GM12878 (cell line): ENCODE data around the gene HSPBAP1. TPM values are rescaled to one million over a fixed set of nuclear protein-coding genes. Genes with fewer than 3 reads are reported as not detected.

Experiments used
- ATAC-seq: fragments of 200-7000 bp; cut with Tn5 transposase; 3 replicates; pipeline ENCODE4 v1.9.1; 2020; ENCODE audit warnings: mild to moderate bottlenecking, moderate library complexity
- BruUV-seq: library from RNA; stranded (reverse); fragments of 400-500 nt; replicated peaks from 2 replicates; lab custom pipeline; 2021; lab: Mats Ljungman, UMichigan
- CTCF ChIA-PET: fragments of 300-600 bp; sonication (Branson Sonifier 250); formaldehyde crosslinking; extraction: SDS; loops from one replicate; lab custom pipeline; 2021; ENCODE audit warnings: inconsistent platforms; lab: Yijun Ruan, JAX
- POLR2A ChIA-PET: fragments of 350-600 bp; formaldehyde crosslinking; extraction: SDS; loops from one replicate; lab custom pipeline; 2021; ENCODE audit warnings: inconsistent platforms; lab: Charles Lee
- RAD21 ChIA-PET: fragments of 300-600 bp; sonication (Branson Sonifier 250); formaldehyde crosslinking; loops from one replicate; lab custom pipeline; 2023; ENCODE audit warnings: antibody characterized with exemption; ENCODE audit not compliant: unreplicated experiment; lab: Charles Lee
- SMC1A ChIA-PET: fragments of 300-600 bp; sonication (Branson Sonifier 250); formaldehyde crosslinking; loops from one replicate; lab custom pipeline; 2023; ENCODE audit not compliant: unreplicated experiment, uncharacterized antibody; lab: Charles Lee
- DNase-seq: peaks from one replicate; pipeline ENCODE4 v3.0.0-alpha.2; 2011; ENCODE audit warnings: low read depth, low spot score
- FAIRE-seq: peaks from 3 replicates; lab custom pipeline; 2011; peaks lifted over from hg19 to GRCh38; lab: Jason Lieb, UNC
- H2AFZ ChIP-seq: 2 replicates; pipeline ENCODE4 v1.6.0; 2011; ENCODE audit warnings: low read depth, low read length, control low read depth; ENCODE audit not compliant: control insufficient read depth
- H3K27ac ChIP-seq: 2 replicates; pipeline ENCODE4 v1.5.1; 2011; ENCODE audit warnings: control low read depth; ENCODE audit not compliant: control insufficient read depth, insufficient read depth
- H3K27me3 ChIP-seq, 2 experiments: replicated peaks in 1 of 2; 2 replicates each; pipeline versions ENCODE4 v1.6.0 to v1.6.1; 2011; ENCODE audit warnings: low read length in 1 of 2; ENCODE audit not compliant: control insufficient read depth in 2 of 2, insufficient read depth in 2 of 2
- H3K36me3 ChIP-seq, 2 experiments: 2 replicates each; pipeline ENCODE4 v1.5.1; 2011; ENCODE audit warnings: low read length in 1 of 2; ENCODE audit not compliant: control insufficient read depth in 2 of 2, insufficient read depth in 2 of 2
- H3K4me1 ChIP-seq: 2 replicates; pipeline ENCODE4 v1.6.1; 2011; ENCODE audit warnings: mild to moderate bottlenecking, low read length, moderate library complexity, mixed read lengths; ENCODE audit not compliant: control insufficient read depth, insufficient read depth
- H3K4me2 ChIP-seq: 2 replicates; pipeline ENCODE4 v1.6.0; 2011; ENCODE audit warnings: control low read depth; ENCODE audit not compliant: control insufficient read depth, insufficient read depth
- H3K4me3 ChIP-seq: fragments of 200-600 bp; sonication (generic); 2 replicates; pipeline ENCODE4 v1.5.1; 2016
- H3K79me2 ChIP-seq: 2 replicates; pipeline ENCODE4 v1.6.0; 2011; ENCODE audit warnings: low read length; ENCODE audit not compliant: control insufficient read depth, insufficient read depth
- H3K9ac ChIP-seq: 2 replicates; pipeline ENCODE4 v1.8.0; 2011; ENCODE audit warnings: low read length, control low read depth, mixed read lengths; ENCODE audit not compliant: control insufficient read depth, insufficient read depth
- H3K9me3 ChIP-seq: replicated peaks from 3 replicates; pipeline ENCODE4 v1.5.1; 2011; ENCODE audit warnings: mild to moderate bottlenecking, low read length; ENCODE audit not compliant: control insufficient read depth, insufficient read depth
- H4K20me1 ChIP-seq: 2 replicates; pipeline ENCODE4 v1.6.0; 2011; ENCODE audit not compliant: control insufficient read depth, insufficient read depth
- ATF7 ChIP-seq: fragments of 450-650 bp; IDR thresholded peaks from 2 replicates; pipeline ENCODE4 v1.6.1; 2016; ENCODE audit warnings: low read depth, mild to moderate bottlenecking
- CREM ChIP-seq: IDR thresholded peaks from 2 replicates; pipeline ENCODE4 v1.6.1; 2014; ENCODE audit warnings: antibody characterized with exemption, low read depth
- CTCF ChIP-seq, 3 experiments: IDR thresholded peaks in 2 of 3; conservative IDR thresholded peaks in 1 of 3; 2 replicates each; pipeline ENCODE4 v1.5.1; 2011; ENCODE audit warnings: low read depth in 3 of 3, low read length in 3 of 3, mild to moderate bottlenecking in 3 of 3, control low read depth in 2 of 3, moderate library complexity in 2 of 3, inconsistent platforms in 1 of 3, mixed read lengths in 1 of 3; ENCODE audit not compliant: control insufficient read depth in 2 of 3, insufficient read depth in 1 of 3; ENCODE audit errors: extremely low read depth in 1 of 3
- IRF3 ChIP-seq: fragments of 450-650 bp; IDR thresholded peaks from 2 replicates; pipeline ENCODE4 v1.6.1; 2014; ENCODE audit warnings: mild to moderate bottlenecking
- JUNB ChIP-seq: IDR thresholded peaks from 2 replicates; pipeline ENCODE4 v1.6.1; 2016; ENCODE audit warnings: antibody characterized with exemption, mild to moderate bottlenecking
- KAT2A ChIP-seq: conservative IDR thresholded peaks from 2 replicates; pipeline ENCODE4 v1.6.1; 2011; ENCODE audit warnings: low read depth, low read length; ENCODE audit not compliant: control insufficient read depth
- MYC ChIP-seq: IDR thresholded peaks from 2 replicates; pipeline ENCODE4 v1.6.1; 2011; ENCODE audit warnings: mild to moderate bottlenecking, low read length, moderate library complexity, inconsistent platforms; ENCODE audit not compliant: insufficient read depth, insufficient replicate concordance, insufficient read length, severe bottlenecking
- NR2C2 ChIP-seq: IDR thresholded peaks from 2 replicates; pipeline ENCODE4 v1.6.1; 2011; ENCODE audit warnings: borderline replicate concordance, low read depth; ENCODE audit not compliant: control insufficient read depth, insufficient read length
- POLR2AphosphoS2 ChIP-seq: IDR thresholded peaks from 2 replicates; pipeline ENCODE4 v1.6.1; 2011; ENCODE audit warnings: low read depth, mild to moderate bottlenecking, low read length, improper control_type of control experiment, moderate library complexity
- POLR2AphosphoS5 ChIP-seq: IDR thresholded peaks from 2 replicates; pipeline ENCODE4 v1.6.1; 2011; ENCODE audit warnings: mild to moderate bottlenecking, low read length, inconsistent platforms
- TBL1XR1 ChIP-seq: IDR thresholded peaks from 2 replicates; pipeline ENCODE4 v1.6.1; 2012; ENCODE audit warnings: low read depth, low read length, improper control_type of control experiment
- WGBS: methylation state at CpG from one replicate; pipeline ENCODE4 v1.1.6; 2016; ENCODE audit warnings: low lambda C conversion rate; ENCODE audit not compliant: insufficient replicate concordance, insufficient coverage; ENCODE audit errors: missing lambda C conversion rate; 5-methylcytosine and 5-hydroxymethylcytosine counted together
- in situ Hi-C: fragments of 300-500 bp; cut with MboI; formaldehyde crosslinking; loops from 9 replicates; pipeline ENCODE4 v1.14.3; 2018; ENCODE audit warnings: mixed read lengths
- intact Hi-C: fragments of 100-400 bp; cut with micrococcal nuclease; formaldehyde crosslinking; loops from one replicate; pipeline ENCODE4 v1.14.2; 2022; ENCODE audit not compliant: unreplicated experiment
- polyA plus RNA-seq, 11 experiments: library from polyadenylated mRNA; depleted of rRNA in 4 of 11; unstranded in 6 of 11; stranded (reverse) in 5 of 11; fragments of >200 nt; fragmentation: Nextera tagmentation in 4 of 11; fragmentation: Illumina TruSeq in 1 of 11; extraction: Ambion mirVana in 4 of 11; extraction: Trizol in 1 of 11; gene quantifications; 1 replicate in 1 of 11; 2 replicates in 10 of 11; pipeline versions ENCODE4 v1.2.1 to v1.2.3, GENCODE V29; 2011 to 2016; ENCODE audit warnings: inconsistent platforms in 2 of 11, missing spikeins in 2 of 11, low read depth in 1 of 11
- total RNA-seq, 4 experiments: library from RNA; depleted of rRNA in 3 of 4; stranded (reverse); fragments of >200 nt in 3 of 4; fragmentation: Illumina TruSeq in 1 of 4; extraction: Trizol in 1 of 4; gene quantifications; 2 replicates each; pipeline versions ENCODE4 v1.2.1 to v1.2.3, GENCODE V29; 2013 to 2021
- TF ChIP-seq, protein P1 (sequence below): IDR thresholded peaks from 2 replicates; pipeline ENCODE4 v1.6.1; 2011; ENCODE audit warnings: borderline replicate concordance, low read depth, mild to moderate bottlenecking, moderate library complexity, mixed read lengths, low read length; ENCODE audit not compliant: insufficient read depth; ENCODE audit errors: extremely low read length

The HSPBAP1 gene
- total and polyA plus RNA-seq, 10 of the 15 experiments (the other 5 are each of a cell fraction or from before 2014, with no cell fraction given): 3.2 to 10.3 (median 7.9) TPM

DNA sequence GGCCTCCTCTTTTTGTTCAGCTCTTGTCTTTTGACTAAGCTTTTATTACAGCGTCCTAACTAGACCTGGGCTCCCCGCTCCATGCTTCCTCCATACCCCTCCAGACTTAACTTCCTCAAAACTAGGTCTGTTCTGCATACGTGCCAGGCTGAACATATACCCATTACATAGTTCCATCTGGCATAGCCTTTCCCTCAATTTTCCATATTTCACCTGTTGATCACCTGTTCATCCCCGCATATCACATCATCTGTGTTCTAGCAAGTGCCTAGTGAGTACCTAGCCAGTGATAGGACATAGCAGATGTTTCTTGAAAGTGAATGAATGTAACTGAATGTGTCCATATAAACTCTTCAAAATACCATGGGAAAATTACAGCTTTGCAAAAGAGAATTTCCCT is 77.0 kb downstream of the HSPBAP1 start:
- TF ChIP-seq MYC (no peak), POLR2AphosphoS5 (0 out of 2 replicates have a peak, but pooled peaks have one; percentile 19), ATF7 (no peak)
- POLR2A ChIA-PET: interaction anchor here (1.1 kb wide), 1 partner anchor 14 kb away, joined by 3 read pairs; no protein-coding TSS in a partner anchor

GRCh38 chr3:122714273-122714672 is 79.4 kb downstream of the HSPBAP1 start:
- no peaks in the 10 kb centered on the region; the same call in none of the 2 replicates for H3K79me2 ChIP-seq
- ChIA-PET RAD21 (interaction anchor here (2.2 kb wide), 1 partner anchor 321 kb away, joined by 5 read pairs; no protein-coding TSS in a partner anchor), SMC1A (interaction anchor here (1.0 kb wide), 1 partner anchor 141 kb away, joined by 3 read pairs; no protein-coding TSS in a partner anchor), POLR2A (interaction anchor here (0.7 kb wide), 1 partner anchor 11 kb away, joined by 3 read pairs; no protein-coding TSS in a partner anchor), CTCF (interaction anchor here (0.7 kb wide), 1 partner anchor 239 kb away, joined by 3 read pairs; no protein-coding TSS in a partner anchor)
- WGBS: 94% methylated on average over 3 of the region's 3 CpGs
- in situ Hi-C loops (no loop called here), intact Hi-C loops (no loop called here)
- no peaks in the 10 kb centered on the region for H3K27me3 ChIP-seq
- no peaks in the 10 kb centered on the region for H3K4me1 ChIP-seq
- no peak for DNase-seq
- no peak for FAIRE-seq
- H2AFZ ChIP-seq: no peak overlapping the region
- no peak overlapping the region for H3K4me2 ChIP-seq
- H3K4me3 ChIP-seq: no peak overlapping the region
- ATAC-seq: no peak
- H3K27ac ChIP-seq: no peak overlapping the region
- H3K9ac ChIP-seq: no peak overlapping the region
- H3K9me3 ChIP-seq: no peaks in the 10 kb centered on the region
- BruUV-seq: no TSS peak
- no peaks in the 10 kb centered on the region for H4K20me1 ChIP-seq
- peaks cover 17 to 35% of the 10 kb centered on the region in 2 experiments for H3K36me3 ChIP-seq
- TF ChIP-seq, protein P1, sequence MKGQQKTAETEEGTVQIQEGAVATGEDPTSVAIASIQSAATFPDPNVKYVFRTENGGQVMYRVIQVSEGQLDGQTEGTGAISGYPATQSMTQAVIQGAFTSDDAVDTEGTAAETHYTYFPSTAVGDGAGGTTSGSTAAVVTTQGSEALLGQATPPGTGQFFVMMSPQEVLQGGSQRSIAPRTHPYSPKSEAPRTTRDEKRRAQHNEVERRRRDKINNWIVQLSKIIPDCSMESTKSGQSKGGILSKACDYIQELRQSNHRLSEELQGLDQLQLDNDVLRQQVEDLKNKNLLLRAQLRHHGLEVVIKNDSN: no peak
- TF ChIP-seq JUNB: no peak
- TF ChIP-seq POLR2AphosphoS2: no peak
- no peak for TF ChIP-seq CREM
- no peak for TF ChIP-seq CTCF (IDR thresholded peaks at IDR 0.05 in 2 of 3, conservative IDR thresholded peaks at IDR 0.05 in 1 of 3; ENCODE audit: control insufficient read depth in 2 of 3, extremely low read depth in 1 of 3, insufficient read depth in 1 of 3, low read depth in 3 of 3, low read length in 3 of 3)
- TF ChIP-seq NR2C2: no peak
- TF ChIP-seq IRF3: no peak
- TF ChIP-seq KAT2A: no peak
- TF ChIP-seq TBL1XR1: no peak

More for the DNA sequence above, 77.0 kb downstream of the HSPBAP1 start:
- no peaks in the 10 kb centered on the region for H3K4me1 ChIP-seq
- 89% methylated on average over 4 of the region's 4 CpGs for whole genome bisulfite sequencing
- H3K36me3 ChIP-seq: peaks cover 19 to 51% of the 10 kb centered on the region in 2 experiments
- H2AFZ ChIP-seq: no peak overlapping the region
- ATAC-seq (no peak), DNase-seq (no peak), FAIRE-seq (no peak)
- H3K9me3 ChIP-seq: no peaks in the 10 kb centered on the region
- H3K27me3 ChIP-seq: no peaks in the 10 kb centered on the region
- H3K79me2 ChIP-seq: no peaks in the 10 kb centered on the region
- no TSS peak for BruUV-seq
- no peak overlapping the region for H3K9ac ChIP-seq
- no peaks in the 10 kb centered on the region for H4K20me1 ChIP-seq
- ChIA-PET RAD21 (no interaction called here), CTCF (interaction anchor here (1.2 kb wide), 1 partner anchor 155 kb away, joined by 3 read pairs; no protein-coding TSS in a partner anchor), SMC1A (interaction anchor here (0.6 to 1.1 kb wide), 3 partner anchors 12 to 1991 kb away, joined by 3 read pairs; no protein-coding TSS in a partner anchor)
- in situ Hi-C loops: no loop called here
- no peak overlapping the region for H3K4me2 ChIP-seq
- no peak overlapping the region for H3K27ac ChIP-seq
- intact Hi-C loops: no loop called here
- no peak overlapping the region for H3K4me3 ChIP-seq
